Measurements from ENCODE around the gene CYP3A4. TPM values are rescaled to one million over a fixed set of nuclear protein-coding genes. Genes with fewer than 3 reads are reported as not detected.

The CYP3A4 gene
- polyA plus RNA-seq, 1 of the 3 experiments (the other 2 are of a cell fraction), result not detected

DNA sequence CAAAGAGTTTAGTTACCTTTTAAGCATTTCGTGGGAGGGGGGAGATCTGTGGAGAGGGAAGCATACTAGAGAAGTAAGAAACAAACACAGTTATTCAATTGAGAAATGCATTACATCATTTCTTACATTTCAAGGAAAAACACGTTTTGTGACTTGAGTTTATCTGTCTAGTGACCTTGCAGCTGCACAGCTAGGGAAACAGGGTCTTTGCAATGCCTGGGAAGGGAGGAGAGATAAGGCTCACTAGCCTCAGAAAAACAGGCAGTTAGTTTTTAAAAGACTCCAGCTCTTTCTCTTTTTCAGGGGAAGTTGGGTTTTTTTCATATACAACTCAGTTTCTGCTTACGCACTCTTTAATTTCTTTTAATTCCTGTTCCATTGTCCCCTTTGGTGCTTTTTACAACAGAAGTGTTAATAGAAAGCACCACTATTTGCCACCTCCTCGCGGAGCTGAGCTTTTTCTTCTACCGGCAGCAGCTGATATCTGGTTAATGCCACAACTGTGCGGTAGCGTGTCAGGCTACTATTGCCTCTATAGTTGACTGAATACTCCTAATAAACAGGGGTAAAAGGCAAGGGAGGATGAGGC lies 49.4 kb upstream of the CYP3A4 start:
- DNase-seq, result no peak
- no peak overlapping the region for H3K4me2 ChIP-seq
- no peaks in the 10 kb centered on the region for H3F3A ChIP-seq (replicated peaks; ENCODE audit: insufficient read depth)
- no peak overlapping the region for H2AFZ ChIP-seq (ENCODE audit: low read depth)
- 15% methylated on average over 8 of the region's 8 CpGs for WGBS (ENCODE audit: low lambda C conversion rate)
- no peaks in the 10 kb centered on the region for H3K36me3 ChIP-seq (replicated peaks in 1 of 2; ENCODE audit: control insufficient read depth in 1 of 2, insufficient read depth in 2 of 2, low read length in 1 of 2)
- no peaks in the 10 kb centered on the region for H4K20me1 ChIP-seq (ENCODE audit: insufficient read depth)
- no peaks in the 10 kb centered on the region for H3K9me3 ChIP-seq
- TF ChIP-seq POLR2AphosphoS5 (IDR thresholded peaks at IDR 0.05; ENCODE audit: low read depth, low read length), result no peak
- TF ChIP-seq, protein P1, sequence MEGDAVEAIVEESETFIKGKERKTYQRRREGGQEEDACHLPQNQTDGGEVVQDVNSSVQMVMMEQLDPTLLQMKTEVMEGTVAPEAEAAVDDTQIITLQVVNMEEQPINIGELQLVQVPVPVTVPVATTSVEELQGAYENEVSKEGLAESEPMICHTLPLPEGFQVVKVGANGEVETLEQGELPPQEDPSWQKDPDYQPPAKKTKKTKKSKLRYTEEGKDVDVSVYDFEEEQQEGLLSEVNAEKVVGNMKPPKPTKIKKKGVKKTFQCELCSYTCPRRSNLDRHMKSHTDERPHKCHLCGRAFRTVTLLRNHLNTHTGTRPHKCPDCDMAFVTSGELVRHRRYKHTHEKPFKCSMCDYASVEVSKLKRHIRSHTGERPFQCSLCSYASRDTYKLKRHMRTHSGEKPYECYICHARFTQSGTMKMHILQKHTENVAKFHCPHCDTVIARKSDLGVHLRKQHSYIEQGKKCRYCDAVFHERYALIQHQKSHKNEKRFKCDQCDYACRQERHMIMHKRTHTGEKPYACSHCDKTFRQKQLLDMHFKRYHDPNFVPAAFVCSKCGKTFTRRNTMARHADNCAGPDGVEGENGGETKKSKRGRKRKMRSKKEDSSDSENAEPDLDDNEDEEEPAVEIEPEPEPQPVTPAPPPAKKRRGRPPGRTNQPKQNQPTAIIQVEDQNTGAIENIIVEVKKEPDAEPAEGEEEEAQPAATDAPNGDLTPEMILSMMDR (IDR thresholded peaks at IDR 0.05), result no peak
- no peak for TF ChIP-seq JUND (IDR thresholded peaks at IDR 0.05)
- TF ChIP-seq, protein P2, sequence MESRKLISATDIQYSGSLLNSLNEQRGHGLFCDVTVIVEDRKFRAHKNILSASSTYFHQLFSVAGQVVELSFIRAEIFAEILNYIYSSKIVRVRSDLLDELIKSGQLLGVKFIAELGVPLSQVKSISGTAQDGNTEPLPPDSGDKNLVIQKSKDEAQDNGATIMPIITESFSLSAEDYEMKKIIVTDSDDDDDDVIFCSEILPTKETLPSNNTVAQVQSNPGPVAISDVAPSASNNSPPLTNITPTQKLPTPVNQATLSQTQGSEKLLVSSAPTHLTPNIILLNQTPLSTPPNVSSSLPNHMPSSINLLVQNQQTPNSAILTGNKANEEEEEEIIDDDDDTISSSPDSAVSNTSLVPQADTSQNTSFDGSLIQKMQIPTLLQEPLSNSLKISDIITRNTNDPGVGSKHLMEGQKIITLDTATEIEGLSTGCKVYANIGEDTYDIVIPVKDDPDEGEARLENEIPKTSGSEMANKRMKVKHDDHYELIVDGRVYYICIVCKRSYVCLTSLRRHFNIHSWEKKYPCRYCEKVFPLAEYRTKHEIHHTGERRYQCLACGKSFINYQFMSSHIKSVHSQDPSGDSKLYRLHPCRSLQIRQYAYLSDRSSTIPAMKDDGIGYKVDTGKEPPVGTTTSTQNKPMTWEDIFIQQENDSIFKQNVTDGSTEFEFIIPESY (IDR thresholded peaks at IDR 0.05; ENCODE audit: borderline replicate concordance, low read depth), result no peak
- no peak for TF ChIP-seq PBX3 (IDR thresholded peaks at IDR 0.05)
- no peak for TF ChIP-seq FOSL2 (IDR thresholded peaks at IDR 0.05; ENCODE audit: borderline replicate concordance, low read depth)
- no peak for TF ChIP-seq GABPA (IDR thresholded peaks at IDR 0.05; ENCODE audit: low read depth)
- TF ChIP-seq RCOR1 (IDR thresholded peaks at IDR 0.05; ENCODE audit: low read length), result no peak
- TF ChIP-seq CHD2 (IDR thresholded peaks at IDR 0.05; ENCODE audit: low read length, partially characterized antibody), result no peak
- TF ChIP-seq SMC3 (IDR thresholded peaks at IDR 0.05; ENCODE audit: low read depth, low read length), result no peak
- no peak for TF ChIP-seq NRF1 (IDR thresholded peaks at IDR 0.05; ENCODE audit: low read depth, low read length)
- no peak for TF ChIP-seq EZH2phosphoT487 (IDR thresholded peaks at IDR 0.05; ENCODE audit: borderline replicate concordance, low read depth)
- TF ChIP-seq RXRA (IDR thresholded peaks at IDR 0.05; ENCODE audit: borderline replicate concordance, low read depth), result no peak
- TF ChIP-seq TCF12 (IDR thresholded peaks at IDR 0.05), result no peak
- no peak for TF ChIP-seq MXI1 (IDR thresholded peaks at IDR 0.05; ENCODE audit: low read depth, low read length)
- TF ChIP-seq RAD21 (IDR thresholded peaks at IDR 0.05; ENCODE audit: low read length), result no peak
- TF ChIP-seq RFX5 (IDR thresholded peaks at IDR 0.05; ENCODE audit: low read length), result no peak
- peaks cover 24% of the 10 kb centered on the region for H3K27me3 ChIP-seq (ENCODE audit: insufficient read depth)
- no peak overlapping the region for H3K27ac ChIP-seq (ENCODE audit: low read depth in 2 of 2, low read length in 1 of 2)
- H3K79me2 ChIP-seq (ENCODE audit: insufficient read depth), result no peaks in the 10 kb centered on the region
- no peaks in the 10 kb centered on the region for H3K4me1 ChIP-seq (ENCODE audit: control insufficient read depth in 1 of 2, insufficient read depth in 2 of 2, low read depth in 1 of 2, low read length in 1 of 2)
- H3K9me2 ChIP-seq, result no peaks in the 10 kb centered on the region
- CTCF ChIA-PET, result interaction anchor here (1.0 kb wide), 1 partner anchor 19 kb away, joined by 3 read pairs; no protein-coding TSS in a partner anchor
- POLR2A ChIA-PET, result no interaction called here
- H3K9ac ChIP-seq, result no peak overlapping the region
- no peak overlapping the region for H3K4me3 ChIP-seq (ENCODE audit: low read depth in 2 of 2, low read length in 1 of 2)
